Nephron progenitor cell (in vitro differentiated cells): ENCODE measurements around the gene PCNT.

Experiments
- DNase-seq: peaks from one replicate; pipeline ENCODE4 v3.0.0; 2021
- H3K27ac Mint-ChIP-seq: 2 replicates; pipeline ENCODE4 v1.8.0; 2021; ENCODE audit warnings: mild to moderate bottlenecking, moderate library complexity, mixed read lengths
- H3K27me3 Mint-ChIP-seq: 2 replicates; pipeline ENCODE4 v1.8.0; 2021; ENCODE audit warnings: mild to moderate bottlenecking, low read depth, mixed read lengths; ENCODE audit not compliant: poor library complexity
- H3K36me3 Mint-ChIP-seq: 2 replicates; pipeline ENCODE4 v1.8.0; 2021; ENCODE audit warnings: low read depth, mixed read lengths
- H3K4me1 Mint-ChIP-seq: 2 replicates; pipeline ENCODE4 v1.8.0; 2021; ENCODE audit warnings: mixed read lengths
- H3K4me3 Mint-ChIP-seq: 2 replicates; pipeline ENCODE4 v1.8.0; 2021; ENCODE audit warnings: mild to moderate bottlenecking, moderate library complexity, mixed read lengths
- H3K9me3 Mint-ChIP-seq: 2 replicates; pipeline ENCODE4 v1.8.0; 2021; ENCODE audit warnings: mild to moderate bottlenecking, moderate library complexity, mixed read lengths
- TF ChIP-seq, protein P1 (sequence below): fragments of 200-600 bp; sonication (generic); IDR thresholded peaks from 2 replicates; pipeline ENCODE4 v1.5.0; 2021; ENCODE audit warnings: antibody characterized with exemption

PCNT gene

DNA sequence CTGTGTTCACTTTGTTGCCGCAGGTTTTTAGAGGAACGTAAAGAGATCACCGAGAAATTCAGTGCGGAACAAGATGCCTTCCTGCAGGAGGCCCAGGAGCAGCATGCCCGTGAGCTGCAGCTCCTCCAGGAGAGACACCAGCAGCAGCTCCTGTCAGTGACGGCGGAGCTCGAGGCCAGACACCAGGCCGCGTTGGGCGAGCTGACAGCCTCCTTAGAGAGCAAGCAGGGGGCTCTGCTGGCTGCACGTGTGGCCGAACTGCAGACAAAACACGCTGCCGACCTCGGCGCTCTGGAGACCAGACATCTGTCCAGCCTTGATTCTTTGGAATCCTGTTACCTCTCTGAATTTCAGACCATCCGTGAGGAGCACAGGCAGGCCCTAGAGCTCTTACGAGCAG lies 42.6 kb downstream of the PCNT start:
- no peak for DNase-seq
- no peak overlapping the region for H3K4me3 Mint-ChIP-seq
- peaks cover 47% of the 10 kb centered on the region for H3K4me1 Mint-ChIP-seq
- H3K36me3 Mint-ChIP-seq = peaks cover 50% of the 10 kb centered on the region
- peak overlapping the region; percentile 87 for H3K27ac Mint-ChIP-seq
- TF ChIP-seq, protein P1, sequence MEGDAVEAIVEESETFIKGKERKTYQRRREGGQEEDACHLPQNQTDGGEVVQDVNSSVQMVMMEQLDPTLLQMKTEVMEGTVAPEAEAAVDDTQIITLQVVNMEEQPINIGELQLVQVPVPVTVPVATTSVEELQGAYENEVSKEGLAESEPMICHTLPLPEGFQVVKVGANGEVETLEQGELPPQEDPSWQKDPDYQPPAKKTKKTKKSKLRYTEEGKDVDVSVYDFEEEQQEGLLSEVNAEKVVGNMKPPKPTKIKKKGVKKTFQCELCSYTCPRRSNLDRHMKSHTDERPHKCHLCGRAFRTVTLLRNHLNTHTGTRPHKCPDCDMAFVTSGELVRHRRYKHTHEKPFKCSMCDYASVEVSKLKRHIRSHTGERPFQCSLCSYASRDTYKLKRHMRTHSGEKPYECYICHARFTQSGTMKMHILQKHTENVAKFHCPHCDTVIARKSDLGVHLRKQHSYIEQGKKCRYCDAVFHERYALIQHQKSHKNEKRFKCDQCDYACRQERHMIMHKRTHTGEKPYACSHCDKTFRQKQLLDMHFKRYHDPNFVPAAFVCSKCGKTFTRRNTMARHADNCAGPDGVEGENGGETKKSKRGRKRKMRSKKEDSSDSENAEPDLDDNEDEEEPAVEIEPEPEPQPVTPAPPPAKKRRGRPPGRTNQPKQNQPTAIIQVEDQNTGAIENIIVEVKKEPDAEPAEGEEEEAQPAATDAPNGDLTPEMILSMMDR = no peak
- H3K27me3 Mint-ChIP-seq = peaks cover 5% of the 10 kb centered on the region
- no peaks in the 10 kb centered on the region for H3K9me3 Mint-ChIP-seq

DNA sequence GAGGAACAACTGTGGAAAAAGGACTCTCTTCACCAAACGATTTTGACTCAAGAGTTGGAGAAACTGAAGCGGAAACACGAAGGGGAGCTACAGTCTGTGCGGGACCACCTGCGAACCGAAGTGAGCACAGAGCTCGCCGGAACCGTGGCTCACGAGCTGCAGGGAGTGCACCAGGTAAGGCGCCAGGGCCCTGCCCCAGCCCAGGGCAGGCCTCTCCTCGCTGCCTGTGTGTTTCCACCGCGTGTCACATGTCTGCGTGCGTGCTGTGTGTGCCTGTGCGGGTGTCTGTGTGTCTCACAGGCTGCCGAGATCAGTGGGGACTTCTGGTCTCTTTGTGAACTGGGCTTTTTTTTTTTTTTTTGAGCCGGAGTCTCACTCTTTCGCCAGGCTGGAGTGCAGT lies 43.0 kb downstream of the PCNT start:
- Mint-ChIP-seq H3K27ac (peak overlapping the region; percentile 85), H3K4me1 (peaks cover 43% of the 10 kb centered on the region), H3K9me3 (no peaks in the 10 kb centered on the region), H3K27me3 (peaks cover 4% of the 10 kb centered on the region), H3K36me3 (peaks cover 53% of the 10 kb centered on the region), H3K4me3 (no peak overlapping the region)
- DNase-seq = no peak
- TF ChIP-seq, protein P1 = no peak

DNA sequence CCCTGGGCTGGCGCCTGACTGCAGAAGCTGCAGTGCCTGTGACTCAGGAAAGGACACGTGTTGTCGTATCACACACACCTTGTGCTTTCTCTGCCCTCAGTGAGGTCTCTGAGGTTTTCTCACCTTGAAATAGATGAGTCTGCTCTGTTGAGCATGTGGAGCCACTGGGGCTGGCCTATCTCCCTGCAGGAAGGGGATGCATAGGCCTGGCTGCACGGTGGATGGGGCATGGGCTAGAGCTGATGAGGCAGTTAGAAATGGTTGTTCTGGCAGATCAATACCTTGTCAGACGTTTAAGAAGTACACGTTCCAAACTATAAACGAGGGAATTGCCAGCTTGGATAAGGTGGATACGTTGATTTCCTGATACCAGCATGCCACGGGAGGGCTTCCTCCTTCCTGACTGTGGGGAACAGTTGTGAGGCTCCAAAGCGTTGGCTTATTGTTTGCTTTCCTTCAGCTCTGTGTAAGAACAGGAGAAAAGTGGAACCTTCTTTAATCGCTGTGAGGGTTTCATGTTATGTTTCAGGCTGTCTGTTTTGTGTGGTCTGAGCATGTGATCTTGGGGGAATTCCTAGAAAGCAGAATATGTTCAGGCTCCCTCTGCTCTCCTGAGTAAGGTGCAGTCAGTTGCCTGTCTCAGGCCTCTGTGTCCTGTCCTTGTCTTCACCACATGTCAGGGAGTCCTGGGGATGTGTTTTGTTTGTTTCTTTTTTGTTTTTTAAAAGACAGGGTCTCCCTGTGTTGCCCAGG lies 44.8 kb downstream of the PCNT start:
- H3K27ac Mint-ChIP-seq = peak overlapping the region; percentile 45
- H3K27me3 Mint-ChIP-seq = no peaks in the 10 kb centered on the region
- DNase-seq = no peak
- peaks cover 25% of the 10 kb centered on the region for H3K4me1 Mint-ChIP-seq
- no peak overlapping the region for H3K4me3 Mint-ChIP-seq
- TF ChIP-seq, protein P1 = no peak
- H3K9me3 Mint-ChIP-seq = no peaks in the 10 kb centered on the region
- H3K36me3 Mint-ChIP-seq = peaks cover 58% of the 10 kb centered on the region

DNA sequence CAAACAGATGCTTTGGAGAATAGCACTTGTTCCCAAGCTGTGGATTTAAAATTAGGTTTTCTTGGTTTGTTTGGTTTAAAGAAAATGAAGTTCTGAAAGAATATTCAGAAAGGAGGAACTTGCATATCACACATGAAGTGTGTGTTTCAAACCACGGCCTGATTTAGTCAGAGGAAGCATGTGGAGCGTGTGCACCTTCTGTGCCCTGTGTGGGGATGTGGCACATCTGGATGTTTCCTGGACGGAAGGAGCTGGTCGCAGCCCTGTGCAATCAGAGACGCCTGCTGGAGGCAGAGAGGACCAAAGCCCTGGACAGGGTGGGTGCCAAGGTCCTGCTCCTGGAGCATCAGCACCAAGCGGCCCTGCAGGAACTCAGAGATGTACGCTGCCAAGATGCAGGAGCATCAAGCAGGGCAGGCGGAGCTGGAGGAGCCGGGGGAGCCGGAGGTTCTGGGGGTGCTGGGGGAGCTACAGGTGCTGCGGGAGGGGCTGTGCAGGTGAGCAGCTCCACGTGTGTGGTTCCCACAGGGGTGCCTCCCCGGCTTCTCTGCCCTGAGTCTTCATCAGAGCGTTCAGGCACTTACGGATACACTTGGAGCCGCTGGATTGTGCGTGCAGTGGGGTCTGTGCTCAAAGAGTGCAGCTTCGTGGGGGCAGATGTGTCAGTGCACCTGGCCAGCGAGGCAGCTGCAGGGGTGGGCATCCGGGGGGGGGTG lies 45.7 kb downstream of the PCNT start:
- Mint-ChIP-seq H3K27me3 (no peaks in the 10 kb centered on the region), H3K36me3 (peaks cover 56% of the 10 kb centered on the region), H3K4me3 (no peak overlapping the region), H3K4me1 (peaks cover 24% of the 10 kb centered on the region), H3K9me3 (no peaks in the 10 kb centered on the region), H3K27ac (peak overlapping the region; percentile 54)
- TF ChIP-seq, protein P1 = no peak
- no peak for DNase-seq

DNA sequence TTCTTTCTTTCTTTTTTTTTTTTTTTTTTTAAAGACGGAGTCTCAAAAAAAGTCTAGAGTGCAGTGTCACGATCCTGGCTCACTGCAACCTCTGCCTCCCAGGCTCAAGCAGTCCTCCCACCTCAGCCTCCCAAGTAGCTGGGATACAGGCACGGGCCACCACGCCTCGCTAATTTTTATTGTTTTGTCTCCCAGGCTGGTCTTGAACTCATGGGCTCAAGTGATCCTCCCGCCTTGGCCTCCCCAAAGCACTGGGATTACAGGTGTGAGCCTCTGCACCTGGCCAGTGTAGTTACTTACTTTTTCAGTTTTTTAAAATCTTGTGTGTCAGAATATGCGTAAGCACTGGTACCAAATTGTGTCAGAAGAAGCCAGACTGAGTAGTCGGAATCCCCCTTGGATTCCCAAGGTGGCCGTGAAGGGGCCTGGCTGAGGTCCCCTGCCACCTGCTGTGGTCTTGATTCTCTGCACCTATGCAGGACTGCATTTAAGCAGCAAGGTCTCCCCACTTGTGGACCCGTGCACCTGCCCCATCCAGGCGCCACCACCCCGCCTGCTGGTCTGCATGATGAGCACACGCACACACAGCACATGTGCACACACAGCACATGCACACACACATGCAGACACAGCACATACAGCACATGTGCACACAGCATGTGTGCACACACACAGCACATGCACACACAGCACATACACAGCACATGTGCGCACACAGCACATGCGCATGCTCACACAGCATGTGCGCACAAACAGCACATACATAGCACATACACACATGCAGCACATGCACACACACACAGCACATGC lies 47.5 kb downstream of the PCNT start:
- Mint-ChIP-seq H3K4me3 (no peak overlapping the region), H3K36me3 (peaks cover 40% of the 10 kb centered on the region), H3K27me3 (no peaks in the 10 kb centered on the region), H3K27ac (peak overlapping the region; percentile 59), H3K4me1 (peaks cover 13% of the 10 kb centered on the region), H3K9me3 (no peaks in the 10 kb centered on the region)
- TF ChIP-seq, protein P1 = no peak
- DNase-seq = no peak
